ENCODE measurements around the gene GSG1L. TPM values are rescaled to one million over a fixed set of nuclear protein-coding genes. Genes with fewer than 3 reads are reported as not detected.

Gene GSG1L
- total and polyA plus RNA-seq, 2 of the 13 experiments (the other 11 are each of a cell fraction or from before 2014, with no cell fraction given): not detected

- no peak for TF ChIP-seq HNF4G (IDR thresholded peaks at IDR 0.05; ENCODE audit: borderline replicate concordance, low read depth, low read length)
- no peak for TF ChIP-seq HNF4G (CRISPR knock-in tag; IDR thresholded peaks at IDR 0.05; ENCODE audit: borderline replicate concordance, low read depth)
- no peak for TF ChIP-seq JDP2 (CRISPR knock-in tag; IDR thresholded peaks at IDR 0.05; ENCODE audit: borderline replicate concordance)
Observed at GRCh38 chr16:27890006-27890405, 173.5 kb downstream of the GSG1L start (continued).

- Histone ChIP-seq H3K36me3 (replicated peaks in 1 of 2; ENCODE audit: control insufficient read depth in 1 of 2, insufficient read depth in 2 of 2, low read length in 2 of 2) (no peaks in the 10 kb centered on the region), H4K20me1 (ENCODE audit: insufficient read depth, low read length) (no peaks in the 10 kb centered on the region), H3K79me2 (ENCODE audit: insufficient read depth, low read length) (no peaks in the 10 kb centered on the region), H2AFZ (ENCODE audit: low read length) (no peak overlapping the region), H3K9me3 (ENCODE audit: low read length) (peaks cover under 1% of the 10 kb centered on the region; the same call in 1 of the 2 replicates), H3K4me2 (ENCODE audit: low read depth, low read length) (no peak overlapping the region), H3K4me3 (replicated peaks in 1 of 3; ENCODE audit: insufficient read depth in 1 of 3, low read depth in 2 of 3, low read length in 3 of 3) (no peak overlapping the region), H3K27me3 (ENCODE audit: control insufficient read depth in 1 of 2, insufficient read depth in 2 of 2, low read length in 2 of 2) (peaks cover 1 to 9% of the 10 kb centered on the region in 2 experiments), H3K4me1 (ENCODE audit: insufficient read depth, low read length) (no peaks in the 10 kb centered on the region), H3K27ac (ENCODE audit: extremely low read length, insufficient read depth, low read length) (no peak overlapping the region), H3K9ac (ENCODE audit: insufficient read depth, low read depth, low read length) (no peak overlapping the region)
- ATAC-seq (no peak), FAIRE-seq (no peak), DNase-seq (ENCODE audit: low spot score) (no peak)
- no TSS peak for BruUV-seq (replicated peaks)
- intact Hi-C loops (cut with micrococcal nuclease; ENCODE audit: unreplicated experiment): no loop called here
- TF ChIP-seq ZNF569 (CRISPR knock-in tag; IDR thresholded peaks at IDR 0.05; ENCODE audit: borderline replicate concordance) (no peak), BHLHE40 (IDR thresholded peaks at IDR 0.05; ENCODE audit: low read length) (no peak), AFF4 (CRISPR knock-in tag; IDR thresholded peaks at IDR 0.05) (no peak), SP2 (CRISPR knock-in tag; IDR thresholded peaks at IDR 0.05) (no peak)
- ChIA-PET CTCF (ENCODE audit: low intra/inter-chr PET ratio, low total read pairs) (no interaction called here), POLR2A (no interaction called here)
- in situ Hi-C loops (cut with HindIII; ENCODE audit: extremely low pct_ligation_motif_present, low pct_unique_long_range_greater_than_20kb): no loop called here
- 22% methylated on average over 4 of the region's 5 CpGs for WGBS (ENCODE audit: low lambda C conversion rate)
Observed at GRCh38 chr16:27883576-27883975, 179.9 kb downstream of the GSG1L start.

Measured in HepG2 (cell line).